ENCODE data around the gene REPS1.
"Not testable (repeated sequence)": the region's sequence is repeated elsewhere in the genome, so short reads cannot be mapped to it uniquely, and the experiment has no call there.

REPS1 gene

GRCh38 chr6:139028215-139028657 lies 40.2 kb upstream of the REPS1 start:
- no peak for TF ChIP-seq CTCF (IDR thresholded peaks at IDR 0.05; ENCODE audit: insufficient read depth, low read length, missing control alignments)
- POLR2A ChIA-PET: no interaction called here
- CTCF ChIA-PET: no interaction called here
- peak overlapping the region; percentile 89 for H3K4me3 ChIP-seq (ENCODE audit: low read depth, low read length)
- no peak for DNase-seq (ENCODE audit: low read depth, low spot score)

- TF ChIP-seq CTCF (IDR thresholded peaks at IDR 0.05; ENCODE audit: insufficient read depth, low read length, missing control alignments): no peak
- CTCF ChIA-PET: no interaction called here
- POLR2A ChIA-PET: no interaction called here
- H3K4me3 ChIP-seq (ENCODE audit: low read depth, low read length): peak overlapping the region; percentile 89
- no peak for DNase-seq (ENCODE audit: low read depth, low spot score)
These were observed 39.6 kb upstream of the REPS1 start for GRCh38 chr6:139027620-139028182.

- H3K4me3 ChIP-seq (ENCODE audit: low read depth, low read length); DNase-seq (ENCODE audit: low read depth, low spot score); POLR2A ChIA-PET; CTCF ChIA-PET: not testable (repeated sequence)
These were observed 37.4 kb upstream of the REPS1 start for GRCh38 chr6:139025416-139025815.

- TF ChIP-seq CTCF (IDR thresholded peaks at IDR 0.05; ENCODE audit: insufficient read depth, low read length, missing control alignments): no peak
- no peak for DNase-seq (ENCODE audit: low read depth, low spot score)
- ChIA-PET POLR2A (no interaction called here), CTCF (interaction anchor here (1.1 to 1.6 kb wide), 2 partner anchors 9 to 210 kb away, joined by 3 read pairs; no protein-coding TSS in a partner anchor)
- no peak overlapping the region for H3K4me3 ChIP-seq (ENCODE audit: low read depth, low read length)
These were observed 32.6 kb upstream of the REPS1 start for GRCh38 chr6:139020689-139021088.

GRCh38 chr6:139019722-139020121 lies 31.7 kb upstream of the REPS1 start:
- no peak for TF ChIP-seq CTCF (IDR thresholded peaks at IDR 0.05; ENCODE audit: insufficient read depth, low read length, missing control alignments)
- no peak for DNase-seq (ENCODE audit: low read depth, low spot score)
- ChIA-PET CTCF (interaction anchor here (1.6 kb wide), 1 partner anchor 8 kb away, joined by 3 read pairs; no protein-coding TSS in a partner anchor), POLR2A (no interaction called here)
- H3K4me3 ChIP-seq (ENCODE audit: low read depth, low read length): no peak overlapping the region

- ChIA-PET CTCF (interaction anchor here (0.9 to 3.3 kb wide), 2 partner anchors 29 to 95 kb away, joined by 3 to 19 read pairs; partner anchors contain the start of gene REPS1), POLR2A (no interaction called here)
- no peak for DNase-seq (ENCODE audit: low read depth, low spot score)
These were observed 29.2 kb upstream of the REPS1 start for GRCh38 chr6:139017227-139017626.

More at GRCh38 chr6:139017227-139017626, 29.2 kb upstream of the REPS1 start:
- TF ChIP-seq CTCF (IDR thresholded peaks at IDR 0.05; ENCODE audit: insufficient read depth, low read length, missing control alignments): no peak
- H3K4me3 ChIP-seq (ENCODE audit: low read depth, low read length): no peak overlapping the region
